ENCODE results near the gene IRF2BP2.

IRF2BP2 gene

GRCh38 chr1:234582681-234583301 is 27.2 kb downstream of the IRF2BP2 start:
- FAIRE-seq, result no peak

- no peak for FAIRE-seq
These were observed 27.8 kb downstream of the IRF2BP2 start for GRCh38 chr1:234582186-234582585.

- no peak for FAIRE-seq
These were observed 28.8 kb downstream of the IRF2BP2 start for GRCh38 chr1:234581063-234581714.

- no peak for FAIRE-seq
These were observed 30.0 kb downstream of the IRF2BP2 start for GRCh38 chr1:234579967-234580366.

- FAIRE-seq, result no peak
These were observed 31.2 kb downstream of the IRF2BP2 start for GRCh38 chr1:234578735-234579134.

GRCh38 chr1:234578087-234578486 is 31.9 kb downstream of the IRF2BP2 start:
- no peak for FAIRE-seq

- no peak for FAIRE-seq
These were observed 36.2 kb downstream of the IRF2BP2 start for GRCh38 chr1:234573711-234574299.

GRCh38 chr1:234572966-234573365 is 37.0 kb downstream of the IRF2BP2 start:
- FAIRE-seq, result no peak

- no peak for FAIRE-seq
These were observed 38.3 kb downstream of the IRF2BP2 start for GRCh38 chr1:234571702-234572101.

- FAIRE-seq, result no peak
These were observed 39.5 kb downstream of the IRF2BP2 start for GRCh38 chr1:234570329-234571120.

GRCh38 chr1:234568345-234568744 is 41.6 kb downstream of the IRF2BP2 start:
- FAIRE-seq, result no peak

GRCh38 chr1:234565132-234565531 is 44.8 kb downstream of the IRF2BP2 start:
- no peak for FAIRE-seq

- peak; percentile 76 for FAIRE-seq
These were observed 45.6 kb downstream of the IRF2BP2 start for GRCh38 chr1:234564035-234565029.

- FAIRE-seq, result no peak
These were observed 47.6 kb downstream of the IRF2BP2 start for GRCh38 chr1:234562334-234562733.

- no peak for FAIRE-seq
These were observed 48.7 kb downstream of the IRF2BP2 start for GRCh38 chr1:234561319-234561718.

- FAIRE-seq, result no peak
These were observed 49.9 kb downstream of the IRF2BP2 start for GRCh38 chr1:234559902-234560676.

- no peak for FAIRE-seq
These were observed 50.7 kb downstream of the IRF2BP2 start for GRCh38 chr1:234559152-234559901.

- FAIRE-seq, result no peak
These were observed 51.6 kb downstream of the IRF2BP2 start for GRCh38 chr1:234558330-234558836.

- no peak for FAIRE-seq
These were observed 53.6 kb downstream of the IRF2BP2 start for GRCh38 chr1:234556245-234556943.
